Stimulated activated CD8-positive, alpha-beta memory T cell treated with anti-CD3 and anti-CD28 coated beads, Interleukin-7, amount 100 ng/mL, for 48 hours (primary cell): Measurements from ENCODE around the gene RNU5B-1.

Source experiments
- DNase-seq, 2 donors: peaks; one replicate each; pipeline ENCODE4 v3.0.0-alpha.2; 2020; ENCODE audit warnings: low read depth in 1 of 2; ENCODE audit errors: extremely low read depth in 1 of 2

RNU5B-1 gene

DNA sequence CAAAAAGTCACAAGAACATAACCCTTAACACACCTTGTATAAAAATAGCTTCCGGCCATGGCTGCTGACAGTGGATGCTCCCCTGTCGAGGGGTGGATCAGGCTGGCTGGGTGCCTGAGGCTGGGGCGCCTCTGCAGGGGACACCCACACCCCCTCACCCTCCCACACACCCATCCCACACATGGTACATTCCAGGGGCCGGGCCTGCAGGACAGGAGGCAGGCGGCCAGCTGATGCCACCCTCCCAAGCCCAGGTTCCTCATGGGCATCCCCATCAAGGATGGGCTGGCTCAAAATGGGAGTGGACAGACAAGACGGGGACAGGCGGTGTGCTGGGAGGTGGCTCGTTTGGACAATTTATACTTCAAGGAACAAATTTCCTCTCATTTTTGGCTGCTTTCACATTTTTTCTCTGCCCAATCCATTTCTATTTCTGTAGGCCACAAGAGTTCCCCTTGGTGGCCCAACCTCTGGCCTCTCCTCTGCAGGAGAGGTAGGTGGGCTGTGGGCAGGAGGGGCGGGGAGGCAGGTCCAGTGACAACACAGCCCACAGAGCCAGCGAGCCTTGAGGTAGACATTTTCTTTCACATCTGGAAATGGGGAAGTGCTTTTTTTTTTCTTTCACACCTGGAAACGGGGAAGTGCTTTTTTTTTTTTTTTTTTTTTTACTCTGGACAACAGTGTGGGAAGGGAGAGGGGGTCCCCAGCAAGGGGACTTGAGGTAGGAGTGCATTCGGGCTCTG is 23.3 kb downstream of the RNU5B-1 start:
- DNase-seq = no peak

DNA sequence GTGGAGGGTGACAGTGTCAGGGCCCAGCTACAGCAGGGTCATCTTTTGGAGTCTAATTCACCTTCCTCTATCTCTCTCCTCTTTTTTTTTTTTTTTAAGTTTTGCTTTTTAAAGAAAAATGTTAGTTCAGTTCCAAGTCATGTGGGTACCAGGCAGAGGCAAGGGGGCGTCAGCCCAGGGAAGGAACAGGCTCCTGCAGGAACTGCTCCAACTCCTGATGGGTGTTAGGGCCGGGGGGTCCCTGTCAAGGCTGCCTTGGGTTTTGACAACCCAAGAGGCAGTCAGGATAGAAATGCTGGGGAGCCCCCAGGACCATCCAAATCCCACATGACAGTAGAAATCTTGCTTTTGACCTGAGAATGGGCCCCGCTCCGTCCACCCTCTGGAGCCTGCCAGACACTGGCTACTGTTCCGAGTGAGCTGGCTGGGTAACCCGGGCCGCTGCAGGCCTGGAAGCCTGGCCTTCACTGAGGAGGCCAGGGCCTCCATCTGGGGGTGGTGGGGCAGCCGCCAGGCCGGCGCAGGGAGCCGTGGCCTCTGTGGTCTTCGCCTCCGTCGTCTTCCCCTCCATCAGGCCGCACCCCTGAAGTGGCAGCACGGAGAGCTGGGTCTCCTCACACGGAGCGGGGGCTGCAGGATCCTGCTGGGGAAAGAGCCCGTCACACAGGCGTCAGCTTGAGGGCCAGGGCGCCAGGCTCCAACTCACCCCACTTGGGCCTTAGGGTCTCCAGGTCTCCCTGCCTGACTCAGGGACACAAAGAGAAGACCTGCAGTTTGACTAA is 24.2 kb downstream of the RNU5B-1 start:
- DNase-seq = no peak

DNA sequence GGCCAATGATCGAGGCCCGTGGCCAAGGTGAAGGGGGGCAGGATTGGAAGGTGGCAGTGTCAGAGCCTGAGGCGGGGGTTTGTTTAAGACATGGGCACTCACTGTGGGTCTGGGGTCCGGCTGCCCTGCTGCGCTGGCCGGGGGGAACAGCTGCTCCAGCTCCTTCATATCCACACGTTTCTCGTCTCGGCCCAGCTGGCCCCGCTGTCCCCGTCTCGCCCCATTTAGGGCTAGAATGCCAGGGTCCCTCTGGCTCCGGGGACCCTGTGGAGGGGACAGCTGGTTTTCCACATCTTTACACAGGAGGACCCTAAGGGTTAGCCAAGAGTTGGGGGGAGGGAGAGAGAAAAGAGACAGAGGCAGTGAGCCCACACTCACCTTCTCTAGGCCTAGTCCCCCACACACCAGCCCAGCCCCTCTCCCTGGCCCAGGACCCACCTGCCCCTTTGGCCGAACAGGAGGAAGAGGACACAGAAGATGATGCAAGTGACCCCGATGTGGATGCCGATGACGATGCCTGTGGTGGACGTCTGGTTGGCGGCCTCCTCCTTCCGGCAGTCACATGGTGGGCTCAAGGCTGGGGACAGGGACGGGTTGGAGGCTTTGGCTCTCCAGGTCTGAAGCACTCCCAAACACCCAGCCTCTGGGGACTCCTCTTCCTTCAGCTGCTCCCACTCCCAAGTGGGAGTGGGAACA is 25.0 kb downstream of the RNU5B-1 start:
- DNase-seq = no peak

DNA sequence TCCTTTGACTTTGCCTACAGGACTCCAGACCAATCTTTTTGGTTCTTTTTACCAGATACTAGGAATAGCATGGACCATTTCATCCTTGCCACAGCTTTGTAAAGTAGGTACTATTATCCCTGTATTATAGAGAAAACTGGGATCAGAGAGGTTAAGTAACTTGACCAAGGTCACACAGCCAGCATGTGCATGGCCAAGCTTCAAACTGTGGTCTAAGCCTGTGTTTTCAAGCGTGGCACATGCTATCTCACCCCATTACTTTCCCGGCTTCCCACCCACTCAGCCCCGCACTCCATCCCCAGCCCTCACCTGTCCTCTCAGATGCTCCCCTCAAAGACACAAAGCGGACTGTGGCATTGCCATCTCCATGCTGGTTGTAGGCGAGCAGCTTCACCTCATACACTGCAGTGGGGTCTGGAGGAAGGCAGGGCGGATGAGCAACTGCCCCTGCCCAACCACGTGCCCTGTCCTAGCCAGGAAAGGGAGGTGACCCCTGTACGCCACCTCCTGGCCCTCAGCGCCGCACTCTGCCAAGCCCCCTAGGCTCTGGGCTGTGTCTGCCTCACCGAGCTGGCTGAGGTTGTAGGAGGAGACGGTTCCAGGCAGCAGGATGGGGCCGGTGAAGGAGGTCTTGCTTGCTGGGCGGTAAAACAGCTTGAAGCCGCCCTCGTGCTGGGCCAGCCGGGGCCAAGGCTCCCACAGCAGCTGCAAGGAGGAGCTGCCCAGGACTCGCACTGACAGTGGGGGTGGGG is 25.7 kb downstream of the RNU5B-1 start:
- DNase-seq = no peak

DNA sequence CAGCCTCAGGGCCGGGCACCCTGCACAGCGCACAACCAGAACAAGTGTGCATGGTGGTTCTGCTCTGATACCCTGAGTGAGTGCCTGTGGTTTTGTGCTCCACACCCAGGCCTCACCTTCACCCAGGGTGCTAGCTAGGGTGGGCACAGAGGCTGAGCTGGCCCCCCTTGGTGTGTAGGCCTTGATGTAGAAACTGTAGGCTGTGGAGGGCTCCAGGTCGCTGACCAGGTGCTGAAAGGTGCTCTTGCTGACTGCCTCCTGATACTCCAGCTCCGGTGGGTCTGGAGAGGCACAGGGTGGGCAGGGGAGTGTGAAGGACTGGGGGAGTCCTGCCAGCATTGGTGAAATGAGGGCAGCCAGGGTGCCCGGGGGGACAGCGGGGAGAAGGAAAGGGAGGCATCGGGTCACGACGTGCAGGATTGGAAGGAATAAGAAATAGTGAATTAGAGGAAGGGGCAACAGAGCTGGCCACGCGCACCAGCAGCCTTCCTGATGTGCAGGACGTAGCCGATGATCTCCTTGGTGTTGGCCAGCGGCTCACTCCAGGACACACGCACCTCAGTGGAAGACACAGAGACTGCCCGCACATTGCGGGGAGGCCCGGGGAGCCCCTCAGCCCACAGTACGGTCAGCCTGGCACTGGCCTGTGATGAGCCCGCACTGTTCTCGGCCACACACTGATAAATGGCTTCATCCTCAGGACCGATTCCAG is 26.6 kb downstream of the RNU5B-1 start:
- DNase-seq = no peak

DNA sequence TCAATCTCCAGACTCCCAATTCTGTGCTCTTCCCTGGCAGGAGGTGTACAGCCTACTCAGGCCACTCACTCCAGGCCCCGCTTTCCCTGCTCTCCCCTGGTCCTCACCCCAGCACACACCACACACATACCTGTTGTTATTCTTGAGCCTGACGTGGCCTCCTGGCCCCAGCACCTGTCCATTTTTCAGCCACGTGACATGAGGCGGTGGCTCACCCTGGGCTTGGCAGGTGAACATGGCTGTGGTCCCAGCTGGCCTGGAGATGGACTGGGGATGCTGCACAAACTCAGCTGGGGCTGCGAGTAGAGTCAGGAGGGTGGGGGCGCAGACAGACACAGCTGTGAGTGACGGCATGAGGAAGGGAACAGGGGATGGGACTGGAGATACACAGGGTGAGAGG is 27.3 kb downstream of the RNU5B-1 start:
- DNase-seq = no peak

DNA sequence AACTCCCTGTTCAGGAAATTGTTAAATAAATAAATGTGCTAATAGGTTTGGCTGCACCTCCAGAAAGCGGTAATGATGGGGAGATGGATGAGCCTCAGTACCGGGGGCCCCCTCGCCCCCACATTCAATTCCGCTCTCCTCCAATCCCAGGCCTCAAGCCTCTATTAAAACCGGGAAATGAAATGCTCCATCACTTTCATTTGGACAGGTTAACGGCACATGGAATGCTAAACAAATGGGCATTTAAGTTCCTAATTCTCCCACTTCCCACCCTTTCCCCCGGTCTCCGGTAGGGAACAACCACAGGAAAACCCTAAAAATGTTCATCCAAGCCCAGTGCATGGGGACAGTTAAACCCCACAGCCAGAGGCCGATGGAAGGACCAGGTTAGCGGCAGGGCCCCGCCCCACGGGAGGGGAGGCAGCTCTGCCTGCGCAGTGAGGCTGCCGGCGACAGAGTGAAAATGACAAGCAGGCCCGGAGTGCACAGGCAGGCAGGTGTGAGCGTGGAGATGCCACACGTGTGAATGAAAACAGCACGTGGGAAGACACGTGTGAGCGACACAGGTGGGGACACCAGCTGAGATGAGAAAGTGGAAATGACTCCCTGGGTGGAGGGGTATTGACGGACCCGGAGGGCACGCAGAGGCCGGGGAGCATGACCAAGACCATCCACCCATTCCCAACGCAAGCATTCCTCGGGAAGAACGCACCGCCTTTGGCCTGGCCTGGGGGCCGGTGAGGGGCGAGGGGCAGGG is 28.1 kb downstream of the RNU5B-1 start:
- no peak for DNase-seq

DNA sequence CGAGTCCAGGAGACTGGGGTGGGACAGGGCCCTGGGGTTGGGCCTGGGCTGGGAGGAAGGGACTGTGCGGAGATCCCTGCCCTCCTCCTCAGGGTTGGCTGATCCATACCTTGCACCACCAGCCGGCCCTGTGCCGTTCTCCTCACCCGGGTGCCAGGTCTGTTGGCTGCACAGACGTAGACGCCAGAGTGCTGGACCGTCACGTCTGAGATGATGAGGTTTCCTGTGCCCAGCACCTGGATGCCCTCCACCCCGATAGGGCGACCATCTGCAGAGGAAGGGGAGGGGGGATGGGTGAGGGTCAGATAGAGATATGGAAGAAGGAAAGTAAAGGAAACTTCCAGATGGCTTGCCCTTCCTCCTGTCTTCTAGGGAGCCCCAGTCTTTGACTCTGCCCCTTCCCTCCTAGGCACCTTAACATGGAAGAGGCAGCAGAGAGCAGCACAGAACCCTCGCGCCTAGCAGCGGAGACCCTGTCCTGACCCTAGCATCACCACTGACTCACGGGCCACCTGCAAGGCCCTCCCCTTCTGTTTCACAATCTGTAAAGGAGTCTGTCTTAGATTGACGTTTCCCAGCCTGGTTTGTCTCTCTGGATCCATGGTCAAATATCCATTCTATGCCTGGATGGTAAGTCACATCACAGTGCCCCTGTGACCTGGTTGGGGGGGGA is 28.8 kb downstream of the RNU5B-1 start:
- DNase-seq = no peak

DNA sequence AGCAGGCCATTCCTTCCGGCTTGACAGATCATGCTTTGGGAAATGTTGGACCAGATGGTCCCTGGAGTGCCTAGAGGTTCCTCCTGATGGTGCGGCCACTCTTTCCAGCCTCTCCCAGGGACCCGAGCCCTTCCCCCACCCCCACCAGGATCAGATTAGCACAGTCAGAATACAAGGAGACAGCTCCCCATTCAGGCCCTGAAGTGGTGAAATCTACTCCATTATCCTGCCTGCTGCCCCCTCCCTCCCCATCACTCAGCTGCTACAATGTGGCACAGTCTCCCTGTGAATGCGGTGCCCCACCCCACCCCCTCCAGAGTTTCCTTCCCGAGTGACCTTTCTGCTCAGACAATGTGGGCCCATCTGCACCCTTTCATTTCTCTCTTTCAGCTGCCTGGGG is 29.4 kb downstream of the RNU5B-1 start:
- DNase-seq = no peak

DNA sequence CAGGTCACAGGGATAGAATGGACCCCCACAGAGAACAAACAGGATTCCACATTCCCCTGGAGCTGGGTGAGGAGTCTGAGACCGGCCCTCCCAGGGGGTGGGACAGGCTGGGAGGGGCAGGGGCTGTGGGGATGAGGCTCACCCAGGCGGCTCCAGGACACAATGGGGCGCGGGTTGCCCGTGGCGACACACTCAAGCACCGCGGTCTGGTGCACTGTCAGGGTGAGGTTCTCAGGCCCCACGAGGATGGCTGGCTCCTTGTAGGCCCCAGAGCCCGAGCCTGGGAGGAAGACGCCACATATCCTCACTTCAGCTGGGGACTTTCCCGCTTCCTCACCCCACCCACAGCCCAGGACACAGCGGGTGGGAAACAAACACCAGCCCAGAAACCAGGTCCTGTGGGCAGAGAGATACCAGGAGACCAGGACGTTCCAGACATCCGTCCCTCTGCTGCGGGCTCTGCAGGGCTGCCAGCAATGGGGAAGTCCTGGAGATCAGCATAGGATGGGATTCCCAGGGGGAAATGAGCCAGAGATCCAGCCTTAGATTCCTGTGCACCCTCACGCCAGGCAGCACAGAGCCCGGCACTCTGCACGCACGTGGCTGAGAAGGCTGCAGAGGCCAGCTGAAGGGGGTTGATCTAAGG is 30.2 kb downstream of the RNU5B-1 start:
- no peak for DNase-seq

DNA sequence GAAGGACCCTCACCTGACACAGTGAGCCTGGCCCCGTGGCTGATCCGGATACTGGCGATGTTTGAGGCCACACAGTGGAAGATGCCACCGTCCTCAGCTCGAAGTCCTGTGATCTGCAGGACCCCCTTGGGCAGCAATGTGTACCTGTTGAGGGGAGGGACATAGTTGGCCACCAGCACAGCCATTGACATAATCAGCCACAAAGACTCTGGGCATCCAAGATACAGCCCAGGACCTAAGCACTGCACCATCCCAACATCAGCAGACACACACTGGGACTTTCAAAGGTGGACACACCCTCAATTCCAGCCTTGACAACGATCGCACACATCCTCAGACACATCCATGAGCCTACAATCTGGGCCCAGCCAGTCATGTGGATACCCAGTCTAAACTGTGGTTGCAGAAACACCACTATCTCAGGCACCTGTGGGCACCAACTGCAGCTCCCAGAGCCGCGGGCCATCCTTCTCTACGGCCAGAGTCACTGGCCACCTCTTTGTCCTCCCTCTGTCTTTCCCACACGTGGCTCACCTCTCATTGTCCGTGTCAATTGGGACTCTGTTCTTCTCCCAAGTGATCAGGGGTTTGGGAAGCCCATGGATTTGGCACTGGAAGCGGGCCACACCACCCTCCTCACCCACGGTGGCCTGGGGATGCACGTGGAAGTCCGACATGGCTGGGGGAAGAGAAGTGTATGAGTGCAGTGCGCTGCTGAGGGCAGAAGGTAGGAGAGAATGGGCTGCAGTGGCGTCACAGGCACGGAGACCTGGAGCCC is 31.0 kb downstream of the RNU5B-1 start:
- no peak for DNase-seq

DNA sequence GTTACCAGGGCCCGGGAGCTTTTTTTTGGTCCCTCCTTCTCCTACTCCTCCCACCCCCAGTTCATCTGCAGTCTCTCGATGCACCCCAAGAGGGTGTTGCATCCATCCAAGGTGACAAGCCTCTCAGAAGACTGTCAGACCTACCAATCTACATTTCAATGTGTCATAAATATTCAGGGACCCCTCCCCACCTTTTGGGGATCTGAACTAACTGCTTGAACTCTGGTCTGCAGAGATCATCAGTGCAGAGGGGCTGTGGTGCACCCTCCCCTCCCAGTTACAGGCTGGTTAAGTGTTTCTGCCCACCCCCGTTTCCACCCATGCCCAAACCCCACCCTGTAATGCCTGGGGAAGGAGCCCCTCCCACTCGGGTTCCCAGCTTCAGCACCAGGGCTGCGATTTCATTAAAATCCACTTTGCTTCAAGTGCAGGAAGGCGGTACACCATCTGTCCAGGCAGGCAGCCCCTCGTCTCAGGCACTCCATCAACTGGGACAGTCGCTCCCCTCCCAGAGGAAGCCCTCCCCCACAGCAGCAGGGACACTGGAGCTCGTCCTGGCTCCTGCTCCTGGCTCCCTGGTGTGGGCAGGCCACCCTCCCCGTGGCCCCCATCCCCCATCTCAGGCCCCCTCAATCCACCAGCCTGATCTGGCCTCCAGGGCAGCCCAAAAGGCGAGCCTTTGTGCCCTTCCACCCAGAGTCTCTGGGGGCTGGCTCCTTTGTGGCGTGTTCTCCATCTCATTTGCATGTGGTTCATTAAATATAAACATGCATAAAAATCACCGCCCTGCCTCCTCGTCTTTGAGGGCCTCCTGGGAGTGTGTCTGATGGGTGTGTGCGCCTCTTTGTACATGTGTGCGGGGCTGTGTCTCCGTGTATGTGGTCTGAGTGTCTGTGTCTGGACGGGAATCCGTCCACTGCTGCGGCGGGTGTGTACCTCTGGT is 32.3 kb downstream of the RNU5B-1 start:
- DNase-seq = no peak

DNA sequence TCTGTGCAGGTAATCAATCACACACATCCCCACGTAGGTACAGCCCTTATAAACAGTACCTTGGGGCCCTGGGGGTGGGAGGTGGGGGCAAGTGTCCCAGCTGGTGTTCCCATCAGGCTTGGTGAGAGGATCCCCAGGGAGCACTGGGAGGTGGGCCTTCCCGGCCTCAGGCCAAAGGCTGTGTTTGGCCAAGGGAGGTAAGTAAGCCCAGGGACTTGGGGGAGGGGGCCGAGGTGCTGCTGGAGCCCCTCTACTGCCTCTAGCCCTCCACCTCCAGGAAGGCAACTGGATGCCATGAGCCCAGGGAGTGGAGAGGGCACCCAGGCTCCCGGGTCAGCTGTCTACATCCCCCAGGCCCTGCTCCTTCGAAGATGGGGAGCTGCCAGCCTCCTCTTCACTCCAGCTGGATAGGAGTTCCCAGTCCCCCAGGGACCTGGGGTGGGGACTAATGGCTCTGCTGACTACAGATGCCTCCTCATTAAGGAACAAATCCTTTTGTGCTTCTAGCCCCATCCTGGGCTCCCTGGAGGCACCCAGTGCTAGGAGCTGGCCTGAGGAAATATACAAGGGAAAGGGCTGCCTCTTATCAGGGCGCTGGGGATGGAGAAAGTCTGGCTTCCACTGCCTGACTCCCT is 33.1 kb downstream of the RNU5B-1 start:
- DNase-seq = no peak

DNA sequence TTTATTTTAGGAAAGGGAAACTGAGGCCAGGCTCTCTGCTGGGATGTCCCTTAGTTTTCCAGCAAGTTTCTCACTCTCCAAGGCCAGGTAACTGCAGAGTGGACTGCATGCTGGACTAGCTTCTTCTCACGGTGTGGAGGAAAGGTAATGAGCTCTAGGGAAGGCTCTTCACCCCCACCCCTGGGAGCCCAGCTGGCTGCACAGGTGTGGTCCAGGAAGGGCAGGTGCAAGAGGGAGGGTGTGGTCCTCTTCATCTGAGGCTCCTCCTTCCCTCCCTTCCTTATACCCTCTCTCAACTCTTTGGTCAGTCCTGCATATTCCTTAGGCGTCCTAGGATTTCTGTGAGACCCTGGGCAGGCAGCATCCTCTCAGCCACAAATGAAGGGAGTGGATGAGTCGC is 33.9 kb downstream of the RNU5B-1 start:
- no peak for DNase-seq

DNA sequence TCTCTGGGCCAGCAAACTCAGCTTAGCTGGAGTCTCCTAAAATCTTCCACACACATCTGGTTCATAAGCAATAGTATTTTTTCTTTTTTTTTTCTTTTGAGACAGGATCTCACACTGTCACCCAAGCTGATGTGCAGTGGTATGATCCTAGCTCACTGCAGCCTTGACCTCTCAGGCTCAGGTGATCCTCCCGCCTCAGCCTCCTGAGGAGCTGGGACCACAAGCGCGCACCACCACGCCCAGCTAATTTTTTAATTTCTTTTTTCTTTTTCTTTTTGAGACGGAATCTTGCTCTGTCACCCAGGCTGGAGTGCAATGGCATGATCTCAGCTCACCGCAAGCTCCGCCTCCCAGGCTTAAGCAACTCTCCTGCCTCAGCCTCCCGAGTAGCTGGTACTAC is 34.3 kb downstream of the RNU5B-1 start:
- no peak for DNase-seq

DNA sequence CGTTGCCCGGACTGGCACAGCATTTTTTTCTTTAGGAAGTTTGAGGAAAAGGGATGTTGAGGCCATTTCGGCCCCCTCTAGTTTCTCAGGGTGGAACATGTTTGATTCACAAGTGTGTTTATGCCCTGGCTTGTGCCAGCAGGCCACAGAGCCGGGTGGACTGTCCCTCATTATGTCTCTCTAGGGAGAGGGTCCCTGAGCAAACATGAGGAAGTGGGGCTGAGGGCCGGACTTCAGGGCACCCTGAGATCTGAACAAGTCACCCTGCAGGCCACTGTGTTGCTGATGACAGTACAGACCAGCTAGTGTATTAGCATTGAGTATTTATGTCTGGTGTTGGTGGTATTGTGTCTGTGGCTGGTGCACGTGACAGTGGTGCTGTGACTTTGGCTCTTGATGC is 34.9 kb downstream of the RNU5B-1 start:
- no peak for DNase-seq
